GM21381 (cell line): Measurements from ENCODE around the gene RGS4.

ENCODE experiments used
- ATAC-seq: cut with Tn5 transposase; IDR thresholded peaks from one replicate; pipeline ENCODE4 v1.9.1; 2021; ENCODE audit warnings: mild to moderate bottlenecking, moderate library complexity; ENCODE audit not compliant: unreplicated experiment

Gene RGS4

GRCh38 chr1:163069142-163069541 is at the start of gene RGS4:
Gene RGS4 (plus strand): TSS chr1:163069361. CDS start chr1:163069485, 124 bp downstream.
- no peak for ATAC-seq

GRCh38 chr1:163022129-163022528 is 47.0 kb upstream of the RGS4 start:
- no peak for ATAC-seq

DNA sequence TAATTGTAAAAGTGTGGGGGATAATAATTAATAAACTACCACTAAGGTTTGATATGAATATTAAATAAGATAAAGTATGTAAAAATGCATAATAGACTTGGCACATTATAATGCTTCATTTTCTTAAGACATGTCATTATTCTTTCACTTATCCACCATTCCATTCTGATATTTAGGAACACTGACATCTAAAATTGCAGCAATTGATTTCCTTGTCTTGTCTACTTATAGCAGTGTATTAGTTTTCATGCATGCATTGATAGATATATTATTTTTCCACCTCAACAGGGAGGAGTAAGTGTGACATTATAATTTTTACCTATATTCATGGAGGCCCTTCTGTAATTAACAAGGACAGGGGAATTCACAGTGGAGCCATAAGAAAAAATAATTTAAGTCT is 41.6 kb upstream of the RGS4 start:
- no peak for ATAC-seq

- ATAC-seq, result no peak
Measured at GRCh38 chr1:163029901-163030300, 39.3 kb upstream of the RGS4 start.

DNA sequence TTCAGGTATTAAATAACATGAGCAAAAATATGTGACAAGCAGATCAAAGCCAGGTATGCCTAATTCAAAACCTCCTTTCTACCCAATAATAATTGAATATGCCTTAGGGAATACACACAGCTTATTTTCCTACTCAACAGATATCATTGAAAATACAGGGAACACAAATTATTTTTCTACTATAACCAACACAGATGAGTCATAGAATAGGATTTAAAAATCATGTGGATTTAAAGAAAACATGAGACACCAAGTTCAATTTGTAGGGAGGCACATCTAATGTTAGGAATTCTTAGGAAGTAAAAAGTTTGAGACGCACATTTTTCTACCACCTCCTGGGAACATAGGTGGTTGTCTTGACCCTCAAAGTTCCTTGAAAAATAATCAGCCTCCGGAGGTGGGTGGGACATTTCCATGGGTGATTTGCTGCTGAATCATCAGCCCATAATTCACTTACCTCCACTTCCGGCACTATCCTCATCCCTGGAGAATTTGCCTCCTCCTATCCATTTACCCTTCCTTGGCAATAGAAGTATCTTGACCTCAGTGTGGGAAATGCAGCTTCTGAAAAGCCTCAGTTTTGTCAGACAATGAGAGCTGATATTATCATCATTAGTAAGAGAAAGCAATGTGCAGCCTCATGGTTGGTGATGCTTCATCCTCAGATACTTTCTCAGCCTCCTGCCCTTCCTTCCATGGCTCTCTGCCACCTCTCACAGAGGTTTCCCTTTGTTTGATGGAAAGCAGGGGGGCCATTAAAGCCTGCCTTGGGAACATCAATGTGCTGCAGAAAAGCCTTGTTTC is 33.5 kb upstream of the RGS4 start:
- no peak for ATAC-seq

- ATAC-seq, result no peak
Measured at GRCh38 chr1:163036671-163037070, 32.5 kb upstream of the RGS4 start.

GRCh38 chr1:163038928-163039706 is 30.0 kb upstream of the RGS4 start:
- ATAC-seq, result no peak

GRCh38 chr1:163039707-163040093 is 29.5 kb upstream of the RGS4 start:
- ATAC-seq, result no peak

GRCh38 chr1:163046071-163046470 is 23.1 kb upstream of the RGS4 start:
- no peak for ATAC-seq

DNA sequence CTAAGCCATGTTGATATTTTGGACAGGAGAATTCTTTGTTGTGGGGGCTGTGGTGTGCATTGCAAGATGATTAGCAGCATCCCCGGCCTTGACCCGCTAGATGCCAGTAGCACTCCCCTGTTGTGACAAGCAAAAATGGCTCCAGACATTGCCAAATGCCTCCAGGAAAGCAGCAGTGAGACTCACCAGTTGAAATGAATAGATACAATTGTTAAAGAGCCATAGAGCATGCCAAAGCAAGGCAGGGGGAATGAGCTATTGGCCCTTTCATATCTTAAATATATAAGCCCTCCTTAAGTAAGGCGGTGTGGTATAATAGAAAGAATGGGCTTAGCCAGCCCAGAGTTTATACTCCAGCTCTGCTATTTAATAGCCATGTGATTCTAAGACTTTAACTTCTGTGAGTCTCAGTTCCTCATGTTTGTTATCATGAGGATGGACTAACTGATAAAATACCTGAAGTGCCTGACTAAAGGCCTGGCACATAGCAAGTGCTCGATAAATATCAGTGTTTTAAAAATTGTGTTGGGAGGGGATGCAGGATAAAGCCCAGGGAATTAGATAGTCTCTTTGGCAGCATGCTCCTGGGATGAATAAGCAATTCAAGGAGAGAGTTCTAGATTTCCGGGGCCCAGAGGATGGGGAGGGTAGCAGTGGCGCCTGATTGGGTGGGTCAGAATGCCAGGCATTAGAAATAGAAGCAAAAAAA is 21.1 kb upstream of the RGS4 start:
- no peak for ATAC-seq

DNA sequence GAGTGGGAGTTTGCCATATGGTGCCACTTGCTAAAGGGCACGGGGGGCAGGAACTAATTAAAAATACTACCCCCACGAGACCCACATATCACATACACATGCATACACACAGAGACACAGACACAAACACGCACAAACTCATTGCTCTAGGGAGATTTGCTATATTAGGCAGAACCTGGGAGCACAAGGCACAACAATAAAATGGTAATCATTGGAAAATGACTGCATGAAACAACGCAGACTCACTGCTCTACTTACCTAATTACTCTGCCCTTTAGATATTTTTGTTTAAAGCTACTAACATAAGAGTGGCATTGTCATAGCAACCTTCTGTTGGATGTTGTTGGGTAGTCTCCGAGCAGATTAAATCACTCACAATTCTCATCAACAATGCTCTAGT is 20.3 kb upstream of the RGS4 start:
- no peak for ATAC-seq

DNA sequence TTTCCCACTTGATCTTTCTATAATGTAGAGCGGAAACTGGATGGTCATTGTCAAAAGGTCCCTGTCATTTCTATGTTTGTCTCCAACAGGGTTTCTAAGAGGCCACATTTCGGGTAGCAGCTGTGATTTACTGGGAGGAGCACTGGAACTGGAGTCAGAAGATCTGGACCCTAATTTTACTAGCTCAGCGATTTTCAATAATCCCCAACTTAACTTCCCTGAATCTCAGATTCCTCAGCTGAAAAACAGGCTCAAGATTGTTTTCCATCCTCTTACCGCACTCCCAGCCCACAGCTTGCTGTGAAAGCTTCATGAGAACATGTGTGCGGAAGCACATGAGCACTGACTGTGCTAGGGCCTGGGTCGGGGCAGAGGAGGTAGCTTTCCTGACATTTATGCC is 19.9 kb upstream of the RGS4 start:
- no peak for ATAC-seq

DNA sequence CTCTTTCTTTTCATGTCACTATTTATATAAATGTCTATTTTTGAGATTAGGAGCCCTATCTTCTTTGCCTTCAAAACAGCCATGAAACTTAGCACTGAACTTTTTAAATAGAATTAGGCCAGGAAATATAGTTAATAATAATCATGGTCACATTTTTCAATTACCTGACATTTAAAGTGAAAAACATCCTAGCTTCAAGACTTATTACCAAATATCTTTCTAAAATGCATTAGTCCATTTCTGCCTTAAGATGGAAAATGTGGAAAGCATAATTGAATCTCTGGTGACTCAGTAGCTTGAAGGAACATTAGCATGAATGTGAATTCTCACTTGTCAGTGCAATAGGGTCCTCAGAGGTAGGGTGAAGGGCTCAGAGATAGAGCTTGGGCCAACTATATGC is 18.7 kb upstream of the RGS4 start:
- ATAC-seq, result no peak

DNA sequence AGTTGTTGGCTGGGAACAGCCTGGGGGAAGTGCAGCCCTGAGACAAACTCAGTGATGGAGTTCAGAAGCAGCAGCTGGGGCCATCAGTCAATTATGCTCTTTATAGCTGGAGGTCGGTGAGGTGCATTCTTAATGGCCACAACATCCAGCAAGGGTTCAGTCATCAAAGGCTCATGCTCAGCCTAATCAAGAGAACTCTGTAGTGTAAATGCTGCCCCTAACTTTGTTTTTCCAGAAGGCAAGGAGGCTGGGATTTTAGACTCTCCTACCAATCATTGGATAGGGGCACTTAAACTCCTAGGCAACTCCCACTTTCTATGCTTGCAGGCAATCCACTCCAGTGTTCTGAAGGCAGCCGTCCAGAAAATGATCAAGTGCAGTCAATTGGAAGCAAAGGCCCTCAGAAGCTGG is 15.0 kb upstream of the RGS4 start:
- ATAC-seq, result no peak

DNA sequence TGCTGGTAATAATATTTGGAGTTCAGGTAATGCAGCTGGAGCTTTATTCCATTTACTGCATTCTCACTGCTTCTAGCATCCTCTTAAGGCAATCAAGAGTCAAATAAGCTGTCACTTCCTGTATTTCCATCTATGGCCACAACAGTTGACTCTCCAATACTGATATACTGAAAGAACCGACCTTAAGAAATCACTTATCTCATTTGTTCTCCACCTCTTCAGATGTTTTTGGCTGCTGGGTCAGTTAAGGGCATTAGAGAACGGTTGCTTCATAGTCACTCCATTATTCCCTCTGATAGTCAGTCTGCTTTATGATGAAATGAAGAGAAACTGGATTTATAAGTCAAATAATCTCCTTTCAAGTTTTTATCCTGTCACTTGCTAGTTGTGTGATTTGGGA is 14.2 kb upstream of the RGS4 start:
- ATAC-seq, result no peak

DNA sequence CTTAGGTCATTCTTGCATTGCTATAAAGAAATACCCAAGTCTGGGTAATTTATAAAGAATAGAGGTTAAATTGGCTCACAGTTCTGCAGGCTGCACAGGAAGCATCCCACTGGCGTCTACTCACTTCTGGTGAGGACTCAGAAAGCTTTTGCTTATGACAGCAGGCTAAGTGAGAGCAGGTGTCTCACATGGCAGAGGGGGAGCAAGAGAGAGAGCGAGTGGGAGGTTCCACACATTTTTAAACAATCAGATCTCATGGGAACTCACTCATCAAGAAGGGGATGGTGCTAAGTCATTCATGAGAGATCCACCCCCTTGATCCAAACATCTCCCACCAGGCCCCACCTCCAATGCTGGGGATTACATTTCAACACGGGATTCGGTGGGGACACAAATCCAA is 13.6 kb upstream of the RGS4 start:
- no peak for ATAC-seq

- no peak for ATAC-seq
Measured at GRCh38 chr1:163056831-163057230, 12.3 kb upstream of the RGS4 start.

DNA sequence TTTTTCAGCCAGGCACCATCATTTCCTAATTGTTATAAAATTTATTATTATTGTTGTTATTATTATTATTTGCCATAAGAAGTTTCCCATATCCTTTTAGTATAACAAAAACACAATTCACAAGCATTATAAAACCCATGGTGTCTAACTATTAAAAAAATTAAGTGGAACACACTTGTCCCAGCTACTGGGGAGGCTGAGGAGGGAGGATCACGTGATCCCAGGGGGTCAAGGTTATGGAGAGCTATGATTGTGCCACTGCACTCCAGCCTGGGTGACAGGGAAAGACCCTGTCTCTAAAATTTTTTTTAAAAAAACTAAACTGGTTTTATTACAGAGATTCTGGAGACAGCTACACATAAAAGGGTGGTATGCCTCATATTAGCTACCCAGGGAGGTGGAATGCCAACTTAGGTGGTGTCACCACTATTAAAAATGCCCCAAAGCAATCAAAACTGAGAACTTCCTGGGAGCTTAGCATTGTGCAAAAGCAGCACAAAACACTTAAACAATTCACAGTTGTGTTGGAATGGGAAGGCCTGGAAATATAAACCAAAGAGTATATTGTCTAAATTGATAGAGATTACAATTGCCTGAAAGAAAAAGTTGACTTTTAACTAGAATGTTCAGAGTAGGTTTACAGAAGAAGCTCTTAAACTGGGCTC is 8.7 kb upstream of the RGS4 start:
- no peak for ATAC-seq

GRCh38 chr1:163063143-163063542 is 6.0 kb upstream of the RGS4 start:
- ATAC-seq, result no peak

- no peak for ATAC-seq
Measured at GRCh38 chr1:163063610-163064009, 5.6 kb upstream of the RGS4 start.

DNA sequence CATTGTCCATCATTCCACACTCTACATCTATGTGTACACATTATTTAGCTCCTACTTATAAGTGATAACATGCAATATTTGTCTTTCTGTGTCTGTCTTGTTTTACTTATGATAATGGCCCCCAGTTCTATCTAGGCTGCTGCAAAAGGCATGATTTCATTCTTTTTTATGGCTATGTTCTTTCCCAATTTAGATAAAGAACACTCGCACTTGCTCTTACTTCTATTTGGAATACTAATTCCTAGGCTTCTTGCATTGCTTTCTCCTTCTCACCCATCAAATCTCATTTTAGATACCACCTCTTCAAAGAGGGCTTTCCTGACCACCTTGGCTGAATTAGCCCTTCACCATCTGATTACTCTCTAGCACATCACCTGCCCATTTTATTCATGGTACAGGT is 3.0 kb upstream of the RGS4 start:
- ATAC-seq, result no peak
